Erythroblast (primary cell): Measurements from ENCODE around the gene MED20.

Experiments used
- GATA1 ChIP-seq: IDR thresholded peaks from 2 replicates; pipeline ENCODE4 v1.6.1; 2011; ENCODE audit warnings: low read depth, mild to moderate bottlenecking, control low read depth, low read length, moderate library complexity
- POLR2A ChIP-seq: IDR thresholded peaks from 2 replicates; pipeline ENCODE4 v1.6.1; 2011; ENCODE audit warnings: mild to moderate bottlenecking, low read length

GRCh38 chr6:41877051-41877680, 43.8 kb downstream of the MED20 start:
- no peak for TF ChIP-seq POLR2A
- no peak for TF ChIP-seq GATA1
